ENCODE results near the gene GRM6. TPM values are rescaled to one million over a fixed set of nuclear protein-coding genes. Genes with fewer than 3 reads are reported as not detected.

Gene GRM6
- total and polyA plus RNA-seq, 12 donors, result under 0.01 to 0.08 TPM; not detected in 10

DNA sequence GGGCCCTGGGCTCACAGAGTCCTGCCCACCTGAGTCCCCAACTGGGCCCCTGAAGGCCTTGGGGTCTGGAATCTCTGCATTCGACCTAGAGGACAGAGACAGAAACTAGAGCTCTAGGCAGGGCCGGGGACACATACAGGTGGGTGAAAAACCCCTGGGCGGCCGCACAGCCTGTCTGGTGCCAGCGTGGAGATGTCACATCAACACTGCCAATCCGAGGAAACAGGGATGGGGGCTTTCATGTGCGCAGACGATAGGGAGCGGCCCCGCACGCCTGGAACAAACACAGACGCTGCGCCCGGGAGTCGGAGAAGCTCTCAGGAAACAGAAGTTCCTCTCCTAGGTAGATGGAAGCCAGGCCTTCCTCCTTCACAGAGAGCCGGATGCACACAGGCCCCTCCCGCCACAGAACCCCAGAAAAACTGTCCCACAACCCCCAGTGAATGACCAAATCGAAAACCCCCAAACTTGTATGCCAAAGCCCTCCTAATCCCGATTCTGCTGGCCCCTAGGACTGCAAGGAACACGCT is 1.8 kb downstream of the GRM6 start:
- intact Hi-C loops (cut with DNase I), result no loop called here
- no peaks in the 10 kb centered on the region for H3K4me1 ChIP-seq (replicated peaks in 1 of 2)
- H3K9me3 ChIP-seq (replicated peaks in 1 of 3), result no peaks in the 10 kb centered on the region
- no peak overlapping the region for H3K27ac ChIP-seq
- H3K4me3 ChIP-seq, result no peak overlapping the region
- no peaks in the 10 kb centered on the region for H3K36me3 ChIP-seq (replicated peaks in 1 of 2)
- 53 to 70% (median 63%) methylated on average over 12 to 20 of the region's 20 CpGs for WGBS, 4 donors
- peaks cover 10% of the 10 kb centered on the region for H3K27me3 ChIP-seq
- peak in 1 of 7 donors; percentile 31 for DNase-seq
- TF ChIP-seq, protein P1, sequence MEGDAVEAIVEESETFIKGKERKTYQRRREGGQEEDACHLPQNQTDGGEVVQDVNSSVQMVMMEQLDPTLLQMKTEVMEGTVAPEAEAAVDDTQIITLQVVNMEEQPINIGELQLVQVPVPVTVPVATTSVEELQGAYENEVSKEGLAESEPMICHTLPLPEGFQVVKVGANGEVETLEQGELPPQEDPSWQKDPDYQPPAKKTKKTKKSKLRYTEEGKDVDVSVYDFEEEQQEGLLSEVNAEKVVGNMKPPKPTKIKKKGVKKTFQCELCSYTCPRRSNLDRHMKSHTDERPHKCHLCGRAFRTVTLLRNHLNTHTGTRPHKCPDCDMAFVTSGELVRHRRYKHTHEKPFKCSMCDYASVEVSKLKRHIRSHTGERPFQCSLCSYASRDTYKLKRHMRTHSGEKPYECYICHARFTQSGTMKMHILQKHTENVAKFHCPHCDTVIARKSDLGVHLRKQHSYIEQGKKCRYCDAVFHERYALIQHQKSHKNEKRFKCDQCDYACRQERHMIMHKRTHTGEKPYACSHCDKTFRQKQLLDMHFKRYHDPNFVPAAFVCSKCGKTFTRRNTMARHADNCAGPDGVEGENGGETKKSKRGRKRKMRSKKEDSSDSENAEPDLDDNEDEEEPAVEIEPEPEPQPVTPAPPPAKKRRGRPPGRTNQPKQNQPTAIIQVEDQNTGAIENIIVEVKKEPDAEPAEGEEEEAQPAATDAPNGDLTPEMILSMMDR (IDR thresholded peaks at IDR 0.05), result no peak
- TF ChIP-seq POLR2A (IDR thresholded peaks at IDR 0.05), result no peak

DNA sequence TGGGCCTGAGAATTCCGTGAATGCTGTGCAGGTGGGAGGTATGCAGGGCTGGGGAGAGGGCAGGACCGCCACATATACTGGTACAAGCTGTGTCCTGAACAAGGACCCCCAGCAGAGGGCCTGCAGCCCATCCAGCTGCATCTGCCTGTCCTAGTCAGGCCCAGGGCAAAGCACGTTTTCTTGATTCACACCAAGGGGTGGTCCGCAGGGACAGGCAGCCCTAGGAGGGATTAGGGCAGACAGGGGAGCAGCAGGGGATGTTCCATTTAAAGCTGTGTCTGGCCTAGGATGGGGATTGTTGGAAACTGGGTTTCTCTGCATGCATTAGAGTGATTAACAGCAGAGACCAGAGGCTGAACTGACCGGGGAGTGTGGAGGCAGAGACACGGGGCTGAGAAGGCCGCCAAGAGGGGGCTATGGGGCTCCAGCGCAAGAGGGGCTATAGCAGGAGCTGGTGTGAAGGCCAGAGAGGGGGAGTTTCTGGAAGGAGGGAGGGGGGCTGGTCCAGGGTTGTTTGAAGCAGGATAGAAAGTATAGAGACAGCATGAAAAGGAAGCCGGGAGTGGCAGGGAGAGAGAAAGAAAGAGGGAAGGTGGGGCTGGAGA is 2.7 kb downstream of the GRM6 start:
- no peak overlapping the region for H3K4me3 ChIP-seq
- peaks cover 10% of the 10 kb centered on the region for H3K27me3 ChIP-seq
- TF ChIP-seq POLR2A (IDR thresholded peaks at IDR 0.05), result no peak
- TF ChIP-seq, protein P1 (IDR thresholded peaks at IDR 0.05), result no peak
- H3K4me1 ChIP-seq (replicated peaks in 1 of 2), result no peaks in the 10 kb centered on the region
- no peak overlapping the region for H3K27ac ChIP-seq
- no peak for DNase-seq
- no peaks in the 10 kb centered on the region for H3K9me3 ChIP-seq (replicated peaks in 1 of 3)
- 43 to 57% (median 53%) methylated on average over 6 to 9 of the region's 9 CpGs for WGBS, 4 donors
- no peaks in the 10 kb centered on the region for H3K36me3 ChIP-seq (replicated peaks in 1 of 2)
- intact Hi-C loops (cut with DNase I), result no loop called here

DNA sequence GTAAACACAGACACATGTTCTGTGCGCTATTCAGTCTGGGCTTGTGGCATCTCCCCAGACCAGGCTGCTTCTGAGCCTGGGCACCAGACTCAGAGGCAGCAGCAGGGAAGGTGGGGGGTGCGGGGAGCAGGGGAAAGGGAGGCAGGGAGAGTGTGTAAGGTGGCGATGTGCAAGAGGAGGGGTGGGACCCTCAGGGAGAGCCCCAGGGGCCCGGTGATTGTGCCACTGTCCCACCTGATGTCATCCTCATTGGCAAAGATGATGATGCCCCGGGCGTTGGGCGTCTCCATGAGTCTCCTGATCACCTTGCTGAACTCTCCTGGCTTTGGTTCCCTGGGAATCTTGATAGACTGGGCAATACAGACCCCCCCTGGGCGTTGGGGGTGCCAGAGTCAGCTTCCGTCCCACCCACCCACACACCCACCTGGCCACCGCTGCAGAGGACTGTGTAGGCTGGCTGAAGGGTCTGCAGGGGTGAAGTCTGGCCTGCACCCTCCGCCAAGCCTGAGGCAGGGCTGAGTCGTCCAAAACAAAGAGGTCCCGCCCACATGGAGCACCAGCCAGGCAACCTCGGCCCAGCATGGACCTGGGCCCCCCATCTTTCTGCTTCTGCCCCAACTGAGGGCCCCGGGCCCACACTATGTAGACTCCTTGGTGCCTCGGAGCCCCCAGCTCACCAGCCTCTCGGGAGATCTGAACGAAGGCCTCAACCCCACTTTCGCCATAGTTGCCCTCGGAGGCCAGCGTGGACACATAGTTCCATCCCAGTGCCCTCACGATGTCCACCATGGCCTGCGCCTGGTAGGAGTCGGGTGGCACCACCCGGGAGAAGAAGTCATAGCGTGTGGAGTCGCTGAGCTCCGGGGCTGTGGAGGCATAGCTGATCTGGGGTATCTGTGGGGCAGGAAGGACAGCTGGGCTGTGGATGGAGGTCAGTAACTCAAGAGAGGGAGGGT is 3.7 kb downstream of the GRM6 start:
- TF ChIP-seq, protein P1 (IDR thresholded peaks at IDR 0.05), result no peak
- no peak for TF ChIP-seq POLR2A (IDR thresholded peaks at IDR 0.05)
- H3K27me3 ChIP-seq, result peaks cover 10% of the 10 kb centered on the region
- H3K4me3 ChIP-seq, result no peak overlapping the region
- WGBS, 4 donors, result 82 to 91% (median 90%) methylated on average over 11 to 28 of the region's 28 CpGs
- peak in 1 of 7 donors; percentile 39 for DNase-seq
- no peak overlapping the region for H3K27ac ChIP-seq
- no peaks in the 10 kb centered on the region for H3K9me3 ChIP-seq (replicated peaks in 1 of 3)
- no peaks in the 10 kb centered on the region for H3K36me3 ChIP-seq (replicated peaks in 1 of 2)
- no peaks in the 10 kb centered on the region for H3K4me1 ChIP-seq (replicated peaks in 1 of 2)
- intact Hi-C loops (cut with DNase I), result no loop called here

DNA sequence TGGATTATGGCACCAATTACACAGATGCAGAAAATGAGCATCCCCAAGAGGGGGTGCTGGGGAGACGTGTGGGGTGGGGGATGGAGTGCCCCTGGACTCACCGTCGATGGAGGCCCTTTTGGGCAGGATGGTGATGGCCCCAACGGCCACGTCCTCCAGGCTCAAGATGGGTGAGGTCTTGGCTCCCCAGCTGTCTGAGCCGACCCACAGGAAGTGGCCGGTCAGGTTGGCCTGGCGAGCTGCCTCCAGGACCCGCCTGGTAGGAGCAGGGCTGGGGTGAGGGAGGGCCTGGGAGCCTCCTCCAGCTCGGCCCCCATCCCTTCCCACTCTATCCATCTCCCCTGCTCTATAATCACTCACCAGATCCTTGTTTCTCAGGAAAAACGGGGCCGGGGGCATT is 4.6 kb downstream of the GRM6 start:
- no peak overlapping the region for H3K4me3 ChIP-seq
- TF ChIP-seq POLR2A (IDR thresholded peaks at IDR 0.05), result no peak
- TF ChIP-seq, protein P1 (IDR thresholded peaks at IDR 0.05), result no peak
- DNase-seq, result peak in 1 of 7 donors; percentile 2
- peaks cover 10% of the 10 kb centered on the region for H3K27me3 ChIP-seq
- H3K9me3 ChIP-seq (replicated peaks in 1 of 3), result no peaks in the 10 kb centered on the region
- intact Hi-C loops (cut with DNase I), result no loop called here
- no peaks in the 10 kb centered on the region for H3K4me1 ChIP-seq (replicated peaks in 1 of 2)
- H3K36me3 ChIP-seq (replicated peaks in 1 of 2), result no peaks in the 10 kb centered on the region
- 71 to 89% (median 84%) methylated on average over 7 to 12 of the region's 12 CpGs for WGBS, 4 donors
- no peak overlapping the region for H3K27ac ChIP-seq

All from adrenal gland (tissue), 12 donors.